ENCODE data around the gene SH3TC1. TPM values are rescaled to one million over a fixed set of nuclear protein-coding genes. Genes with fewer than 3 reads are reported as not detected.
A peak's percentile ranks its signal among the peaks of the same experiment; 100 is the strongest.

SH3TC1 gene
- total and polyA plus RNA-seq, 2 of the 13 experiments (the other 11 are each of a cell fraction or from before 2014, with no cell fraction given), result 14.9 to 21.8 TPM

DNA sequence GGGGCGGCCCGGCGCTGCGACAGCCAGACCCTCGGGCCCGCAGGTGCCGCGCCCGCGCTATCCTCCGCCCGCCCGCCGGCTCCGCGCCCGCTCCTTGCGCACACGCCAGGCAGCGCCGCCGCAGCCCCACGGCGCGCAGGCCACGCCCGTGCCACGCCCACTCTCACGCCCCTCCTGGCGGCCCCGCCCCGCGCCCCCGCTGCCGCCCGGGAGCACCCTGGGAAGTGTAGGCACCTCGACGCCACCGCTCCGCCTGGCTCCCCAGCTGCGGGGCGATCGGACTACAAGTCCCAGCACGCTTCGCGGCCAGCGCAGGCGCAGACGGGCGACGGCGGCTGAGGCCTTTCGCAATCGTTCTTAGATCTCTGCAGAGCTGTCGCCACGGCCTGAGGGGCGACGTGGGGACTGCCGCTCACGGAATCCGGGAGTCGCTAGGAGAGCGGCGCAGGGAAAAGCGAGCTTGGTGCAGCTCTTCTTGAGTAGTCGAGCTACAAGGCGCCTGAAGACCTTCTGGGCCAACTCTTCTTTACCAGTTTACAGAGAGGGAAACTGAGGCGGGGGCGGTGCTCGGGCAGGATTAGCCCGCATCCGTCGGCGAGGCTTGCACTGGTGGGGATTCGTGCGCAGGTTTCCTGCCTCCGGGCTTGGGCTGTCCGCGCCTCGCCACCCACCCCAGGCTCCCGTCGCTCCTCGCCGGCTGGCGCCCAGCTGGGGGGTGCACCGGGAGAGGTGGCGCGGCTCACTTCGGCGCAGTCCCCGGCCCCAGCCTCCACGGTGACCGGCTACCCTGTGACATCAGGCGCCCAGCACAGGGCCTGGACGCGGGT is 40.2 kb upstream of the SH3TC1 start, which contains the start of gene ABLIM2 (continued):
- TF ChIP-seq CENPT (CRISPR knock-in tag; IDR thresholded peaks at IDR 0.05; ENCODE audit: low read depth) (no peak), MTA1 (CRISPR knock-in tag; IDR thresholded peaks at IDR 0.05; ENCODE audit: borderline replicate concordance) (peak; percentile 70; the same call in 1 of the 2 replicates), MED8 (CRISPR knock-in tag; IDR thresholded peaks at IDR 0.05; ENCODE audit: insufficient replicate concordance) (no peak), SRF (IDR thresholded peaks at IDR 0.05; ENCODE audit: low read depth, low read length) (no peak), ARNT2 (CRISPR knock-in tag; IDR thresholded peaks at IDR 0.05; ENCODE audit: low read depth) (peak; percentile 70; the same call in 1 of the 2 replicates), RXRB (CRISPR knock-in tag; IDR thresholded peaks at IDR 0.05; ENCODE audit: borderline replicate concordance) (no peak), ZFP62 (CRISPR knock-in tag; IDR thresholded peaks at IDR 0.05) (no peak), ZNF782 (CRISPR knock-in tag; IDR thresholded peaks at IDR 0.05; ENCODE audit: borderline replicate concordance) (no peak), SP4 (CRISPR knock-in tag; IDR thresholded peaks at IDR 0.05) (peak; percentile 97), POLR2A (IDR thresholded peaks at IDR 0.05; ENCODE audit: insufficient read depth in 1 of 2, low read depth in 2 of 2, low read length in 2 of 2) (peak in 1 of 2 experiments; percentile 80; a peak in 2 of 4 replicates), MAFF (IDR thresholded peaks at IDR 0.05; ENCODE audit: low read depth, low read length) (no peak), GLI4 (CRISPR knock-in tag; IDR thresholded peaks at IDR 0.05; ENCODE audit: borderline replicate concordance) (no peak), ZNF563 (CRISPR knock-in tag; IDR thresholded peaks at IDR 0.05) (no peak; the same call in 1 of the 2 replicates), ZNF547 (CRISPR knock-in tag; IDR thresholded peaks at IDR 0.05) (no peak), MIER3 (CRISPR knock-in tag; IDR thresholded peaks at IDR 0.05; ENCODE audit: borderline replicate concordance) (peak; percentile 52; the same call in 1 of the 2 replicates), PCBP2 (optimal IDR thresholded peaks at IDR 0.05; ENCODE audit: low read depth, low read length, poor library complexity, severe bottlenecking) (no peak), ZFP82 (CRISPR knock-in tag; IDR thresholded peaks at IDR 0.05; ENCODE audit: borderline replicate concordance) (no peak), ZNF496 (CRISPR knock-in tag; IDR thresholded peaks at IDR 0.05; ENCODE audit: insufficient replicate concordance) (no peak), ZNF331 (CRISPR knock-in tag; IDR thresholded peaks at IDR 0.05) (no peak)
- TF ChIP-seq, protein P1, sequence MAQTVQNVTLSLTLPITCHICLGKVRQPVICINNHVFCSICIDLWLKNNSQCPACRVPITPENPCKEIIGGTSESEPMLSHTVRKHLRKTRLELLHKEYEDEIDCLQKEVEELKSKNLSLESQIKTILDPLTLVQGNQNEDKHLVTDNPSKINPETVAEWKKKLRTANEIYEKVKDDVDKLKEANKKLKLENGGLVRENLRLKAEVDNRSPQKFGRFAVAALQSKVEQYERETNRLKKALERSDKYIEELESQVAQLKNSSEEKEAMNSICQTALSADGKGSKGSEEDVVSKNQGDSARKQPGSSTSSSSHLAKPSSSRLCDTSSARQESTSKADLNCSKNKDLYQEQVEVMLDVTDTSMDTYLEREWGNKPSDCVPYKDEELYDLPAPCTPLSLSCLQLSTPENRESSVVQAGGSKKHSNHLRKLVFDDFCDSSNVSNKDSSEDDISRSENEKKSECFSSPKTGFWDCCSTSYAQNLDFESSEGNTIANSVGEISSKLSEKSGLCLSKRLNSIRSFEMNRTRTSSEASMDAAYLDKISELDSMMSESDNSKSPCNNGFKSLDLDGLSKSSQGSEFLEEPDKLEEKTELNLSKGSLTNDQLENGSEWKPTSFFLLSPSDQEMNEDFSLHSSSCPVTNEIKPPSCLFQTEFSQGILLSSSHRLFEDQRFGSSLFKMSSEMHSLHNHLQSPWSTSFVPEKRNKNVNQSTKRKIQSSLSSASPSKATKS (CRISPR knock-in tag; IDR thresholded peaks at IDR 0.05), result no peak
- TF ChIP-seq, protein P2, sequence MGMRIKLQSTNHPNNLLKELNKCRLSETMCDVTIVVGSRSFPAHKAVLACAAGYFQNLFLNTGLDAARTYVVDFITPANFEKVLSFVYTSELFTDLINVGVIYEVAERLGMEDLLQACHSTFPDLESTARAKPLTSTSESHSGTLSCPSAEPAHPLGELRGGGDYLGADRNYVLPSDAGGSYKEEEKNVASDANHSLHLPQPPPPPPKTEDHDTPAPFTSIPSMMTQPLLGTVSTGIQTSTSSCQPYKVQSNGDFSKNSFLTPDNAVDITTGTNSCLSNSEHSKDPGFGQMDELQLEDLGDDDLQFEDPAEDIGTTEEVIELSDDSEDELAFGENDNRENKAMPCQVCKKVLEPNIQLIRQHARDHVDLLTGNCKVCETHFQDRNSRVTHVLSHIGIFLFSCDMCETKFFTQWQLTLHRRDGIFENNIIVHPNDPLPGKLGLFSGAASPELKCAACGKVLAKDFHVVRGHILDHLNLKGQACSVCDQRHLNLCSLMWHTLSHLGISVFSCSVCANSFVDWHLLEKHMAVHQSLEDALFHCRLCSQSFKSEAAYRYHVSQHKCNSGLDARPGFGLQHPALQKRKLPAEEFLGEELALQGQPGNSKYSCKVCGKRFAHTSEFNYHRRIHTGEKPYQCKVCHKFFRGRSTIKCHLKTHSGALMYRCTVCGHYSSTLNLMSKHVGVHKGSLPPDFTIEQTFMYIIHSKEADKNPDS (CRISPR knock-in tag; IDR thresholded peaks at IDR 0.05), result no peak; the same call in 1 of the 2 replicates
- TF ChIP-seq, protein P3, sequence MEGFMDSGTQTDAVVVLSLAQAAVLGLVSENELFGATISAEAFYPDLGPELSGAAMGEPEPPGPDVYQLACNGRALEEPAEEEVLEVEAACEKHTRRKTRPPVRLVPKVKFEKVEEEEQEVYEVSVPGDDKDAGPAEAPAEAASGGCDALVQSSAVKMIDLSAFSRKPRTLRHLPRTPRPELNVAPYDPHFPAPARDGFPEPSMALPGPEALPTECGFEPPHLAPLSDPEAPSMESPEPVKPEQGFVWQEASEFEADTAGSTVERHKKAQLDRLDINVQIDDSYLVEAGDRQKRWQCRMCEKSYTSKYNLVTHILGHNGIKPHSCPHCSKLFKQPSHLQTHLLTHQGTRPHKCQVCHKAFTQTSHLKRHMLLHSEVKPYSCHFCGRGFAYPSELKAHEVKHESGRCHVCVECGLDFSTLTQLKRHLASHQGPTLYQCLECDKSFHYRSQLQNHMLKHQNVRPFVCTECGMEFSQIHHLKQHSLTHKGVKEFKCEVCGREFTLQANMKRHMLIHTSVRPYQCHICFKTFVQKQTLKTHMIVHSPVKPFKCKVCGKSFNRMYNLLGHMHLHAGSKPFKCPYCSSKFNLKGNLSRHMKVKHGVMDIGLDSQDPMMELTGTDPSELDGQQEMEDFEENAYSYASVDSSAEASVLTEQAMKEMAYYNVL (CRISPR knock-in tag; IDR thresholded peaks at IDR 0.05; ENCODE audit: borderline replicate concordance), result 0 out of 2 replicates have a peak, but pooled peaks have one; percentile 46
- TF ChIP-seq, protein P4, sequence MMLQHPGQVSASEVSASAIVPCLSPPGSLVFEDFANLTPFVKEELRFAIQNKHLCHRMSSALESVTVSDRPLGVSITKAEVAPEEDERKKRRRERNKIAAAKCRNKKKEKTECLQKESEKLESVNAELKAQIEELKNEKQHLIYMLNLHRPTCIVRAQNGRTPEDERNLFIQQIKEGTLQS (CRISPR knock-in tag; IDR thresholded peaks at IDR 0.05), result no peak

All from HepG2 (cell line).